Ammon's horn (tissue), 1 donor: ENCODE data around the gene NRXN2.

Source experiments
- DNase-seq: peaks from one replicate; pipeline ENCODE4 v3.0.0-alpha.2; 2016; ENCODE audit warnings: low spot score

NRXN2 gene

DNA sequence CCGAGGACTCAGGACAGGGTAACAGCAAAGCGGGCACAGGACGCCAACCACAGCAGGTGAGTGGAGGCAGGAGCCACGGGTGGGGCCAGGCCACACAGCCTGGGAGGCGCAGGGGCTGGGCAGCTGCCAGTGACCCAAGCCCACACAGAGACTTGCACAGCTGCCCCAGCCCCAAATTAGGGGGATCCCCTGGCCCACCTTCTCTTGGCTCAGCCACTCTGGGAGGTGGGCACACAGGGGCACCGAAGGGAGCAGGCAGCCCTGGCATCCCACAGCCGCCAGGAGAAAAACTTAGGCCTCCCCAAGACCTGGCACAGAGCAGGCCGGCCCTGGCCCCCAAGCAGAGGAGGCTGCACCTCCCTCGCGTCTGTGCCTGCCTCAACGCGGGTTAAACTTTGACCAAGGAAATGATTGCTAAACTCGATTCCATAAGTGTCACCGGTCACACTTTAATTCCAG lies 132.2 kb downstream of the NRXN2 start, which contains the start of gene SLC22A12:
SLC22A12 (plus strand) TSS at position 458 of the 459 bp plus-strand sequence. CDS start 337 bp downstream, outside the sequence.
- no peak for DNase-seq

DNA sequence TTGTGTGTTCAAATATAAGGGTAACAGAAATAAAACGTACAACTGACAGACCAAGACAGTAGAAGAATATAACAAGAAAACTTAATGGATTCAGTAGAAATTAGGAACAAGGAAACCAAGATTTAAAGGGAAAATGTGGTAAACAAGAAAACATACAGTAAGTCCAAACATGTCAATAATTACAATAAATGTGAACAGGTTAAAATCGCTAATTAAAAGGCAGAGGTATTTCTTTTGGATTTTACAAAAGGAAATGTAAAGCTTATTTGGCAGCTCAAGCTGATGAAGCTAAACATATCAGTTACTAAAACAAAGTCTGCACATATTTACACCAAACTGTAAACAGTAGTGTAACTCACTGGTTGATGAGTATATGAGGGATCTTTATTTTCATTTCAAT lies 134.3 kb downstream of the NRXN2 start:
- DNase-seq: no peak

DNA sequence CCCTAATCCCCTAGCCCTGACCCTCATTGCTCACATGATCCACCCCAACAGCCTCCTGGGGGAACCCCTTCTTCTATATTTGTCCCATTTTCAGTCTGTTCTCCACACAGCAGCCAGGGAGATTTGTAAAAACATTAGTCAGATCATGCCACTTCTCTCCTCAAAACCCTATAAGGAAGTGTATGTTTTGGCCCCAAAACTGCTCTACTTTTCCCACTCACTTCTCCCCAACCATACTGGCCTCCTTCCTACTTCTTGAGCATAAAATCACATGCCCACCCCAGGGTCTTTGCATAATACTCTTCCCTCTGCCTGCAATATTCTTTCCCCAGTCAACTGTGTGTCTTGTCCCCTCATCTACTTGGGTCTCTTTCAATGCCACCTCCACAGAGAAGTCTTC lies 136.6 kb downstream of the NRXN2 start:
- no peak for DNase-seq

DNA sequence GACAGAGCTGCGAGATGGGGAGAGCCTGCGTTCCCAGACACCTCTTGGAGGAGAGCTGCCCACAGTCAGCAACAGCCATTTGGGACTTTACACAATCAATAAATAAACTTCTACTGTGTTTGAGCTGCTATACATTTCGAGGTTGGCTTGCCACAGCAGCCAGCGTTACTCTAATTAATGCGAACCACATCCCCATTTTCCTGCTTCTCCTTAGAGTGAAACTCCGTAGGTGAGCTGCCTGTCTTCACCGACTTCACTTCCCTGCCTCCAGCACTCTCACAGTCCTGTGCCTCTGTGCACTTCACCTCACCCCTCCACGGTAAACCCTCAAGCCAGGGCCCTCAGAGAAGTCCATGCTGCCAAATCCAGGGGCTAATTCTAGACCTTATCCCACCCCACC lies 137.8 kb downstream of the NRXN2 start:
- no peak for DNase-seq

DNA sequence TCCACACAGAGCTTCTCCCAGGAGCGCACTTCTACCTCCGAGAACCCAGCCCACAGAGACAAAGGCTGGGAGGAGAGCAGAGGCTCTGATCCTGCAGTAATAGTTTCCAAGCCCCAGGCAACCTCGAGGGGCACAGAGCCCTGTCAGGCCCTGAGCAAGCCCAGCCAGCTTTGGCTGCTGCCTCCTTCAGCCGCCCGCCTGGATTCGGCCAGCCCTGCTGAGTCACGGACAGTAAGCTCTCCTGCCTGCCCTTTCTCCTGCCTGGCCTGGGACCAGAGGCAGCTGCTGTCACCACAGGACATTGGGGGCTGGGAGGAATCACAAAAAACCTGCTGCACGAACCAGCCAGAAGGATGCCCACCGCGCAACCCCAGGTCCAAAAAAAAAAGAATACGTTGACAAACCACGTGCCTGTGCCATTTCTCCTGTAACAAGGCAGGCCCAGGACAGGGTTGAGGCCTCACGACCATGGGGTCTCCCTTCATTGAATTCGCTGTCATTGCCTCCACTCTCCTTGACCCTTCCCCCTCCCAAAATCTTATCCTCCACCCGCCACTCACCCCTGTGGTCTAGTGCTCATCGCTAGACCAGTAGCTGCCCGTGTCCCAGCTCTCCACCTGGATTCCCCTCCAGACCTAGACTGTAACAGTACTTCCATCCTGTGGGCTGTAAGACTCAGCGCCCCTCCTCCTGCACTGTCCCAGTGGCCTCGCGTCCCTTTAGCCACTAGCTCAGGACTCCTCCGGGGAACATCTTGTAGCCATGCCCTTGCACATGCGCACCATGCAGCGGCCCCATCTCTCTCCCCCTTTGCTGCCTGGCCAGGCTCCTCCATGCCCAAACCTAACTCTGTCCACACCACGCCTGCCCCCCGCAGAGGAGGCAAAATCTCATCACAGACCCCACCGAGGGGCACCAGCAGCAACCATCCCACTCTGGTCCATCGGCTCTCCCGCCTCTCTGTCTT lies 139.4 kb downstream of the NRXN2 start:
- no peak for DNase-seq

DNA sequence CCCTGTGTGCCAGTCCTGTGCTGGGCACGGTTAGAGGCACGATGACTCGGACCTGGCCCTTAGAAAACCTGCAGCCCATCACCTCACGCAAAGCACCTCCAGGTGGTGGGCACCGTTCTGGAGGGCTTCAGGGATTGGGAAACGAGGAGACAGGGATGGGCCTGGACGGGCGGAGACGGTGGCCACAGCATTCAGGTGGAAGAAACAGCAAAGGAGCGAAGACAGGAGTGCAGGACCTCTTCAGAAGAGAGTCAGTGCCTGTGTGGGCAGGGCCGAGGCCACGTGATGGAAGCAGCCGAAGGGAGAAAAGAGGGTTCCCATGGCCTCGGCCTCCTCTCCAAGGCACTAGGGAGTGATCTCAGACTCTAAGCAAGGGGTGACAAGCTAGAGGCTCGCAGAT lies 140.1 kb downstream of the NRXN2 start:
- no peak for DNase-seq

DNA sequence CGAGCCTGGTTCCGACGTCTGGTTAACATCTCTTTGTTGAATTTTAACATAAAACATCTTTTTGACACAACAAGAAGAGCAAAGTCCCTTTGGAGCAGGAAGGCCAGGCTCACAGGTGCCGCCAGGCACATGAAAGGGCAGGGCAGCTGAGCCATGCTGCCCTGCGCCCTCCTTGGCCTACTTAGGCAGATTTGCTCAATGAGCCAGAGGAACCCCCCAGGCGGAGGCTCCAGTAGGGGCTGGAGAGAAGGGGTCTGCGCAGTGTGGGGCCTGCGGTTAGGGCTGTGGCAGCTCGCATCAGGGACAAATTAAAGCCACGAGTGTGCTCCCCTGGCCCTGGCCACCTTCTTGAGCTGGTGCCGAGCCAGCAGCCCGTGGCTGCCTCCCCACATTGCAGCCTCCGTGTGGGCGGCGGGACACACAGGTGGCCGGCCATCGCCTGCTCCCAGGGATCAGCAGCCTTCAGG lies 141.9 kb downstream of the NRXN2 start:
- no peak for DNase-seq

DNA sequence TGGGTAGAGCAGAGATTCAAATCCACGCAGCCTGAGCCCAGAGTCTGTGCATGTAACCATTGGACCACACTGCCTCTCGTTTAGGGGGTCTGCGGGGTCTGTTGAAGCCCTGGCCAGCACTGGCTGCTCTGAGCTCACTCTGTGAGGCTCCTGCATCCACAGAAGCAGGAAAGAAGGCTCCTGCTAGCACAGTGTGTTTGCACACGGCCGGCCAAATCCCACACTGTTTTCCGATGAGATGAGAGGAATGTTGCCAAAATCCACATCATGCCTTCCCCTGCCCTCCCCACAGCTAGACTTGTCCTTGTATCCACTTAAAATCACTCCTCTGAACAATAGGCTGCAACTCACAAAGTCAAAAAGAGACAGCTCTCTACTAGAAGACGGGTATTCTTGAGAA lies 142.6 kb downstream of the NRXN2 start:
- peak; percentile 57 for DNase-seq

DNA sequence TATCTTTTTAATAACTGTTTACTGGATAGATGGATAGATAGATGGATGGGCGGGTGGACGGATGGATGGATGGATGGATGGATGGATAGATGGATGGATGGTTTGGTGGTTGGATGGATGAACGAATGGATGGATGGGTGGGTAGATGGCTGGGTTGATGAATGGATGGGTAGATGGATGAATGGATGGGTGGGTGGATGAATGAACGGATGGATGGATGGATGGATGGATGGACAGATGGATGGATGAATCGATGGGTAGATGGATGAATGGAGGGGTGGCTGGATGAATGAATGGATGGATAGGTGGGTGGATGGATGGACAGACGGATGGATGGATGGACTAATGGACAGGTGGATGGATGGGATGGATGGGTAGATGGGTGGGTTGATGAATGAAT lies 145.8 kb downstream of the NRXN2 start:
- no peak for DNase-seq

DNA sequence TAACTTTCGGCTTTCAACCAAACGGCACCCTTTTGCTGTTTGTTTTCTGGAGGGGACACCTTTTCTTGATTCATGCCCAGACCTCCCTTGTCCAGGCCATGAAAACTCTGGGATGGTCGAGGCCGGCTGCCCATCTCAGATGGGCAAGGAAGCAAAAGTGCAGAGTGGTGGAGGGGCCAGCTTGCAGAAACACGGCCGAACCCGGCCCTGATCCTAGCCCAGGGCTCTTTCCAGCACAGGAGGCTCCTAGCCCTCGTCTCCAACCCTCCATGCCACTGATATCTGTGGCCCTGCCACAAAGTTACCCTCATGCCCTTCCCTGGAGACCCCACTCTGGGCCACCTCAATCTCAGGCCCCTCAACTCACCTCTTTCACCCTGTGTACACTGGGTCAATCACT lies 150.9 kb downstream of the NRXN2 start:
- no peak for DNase-seq

DNA sequence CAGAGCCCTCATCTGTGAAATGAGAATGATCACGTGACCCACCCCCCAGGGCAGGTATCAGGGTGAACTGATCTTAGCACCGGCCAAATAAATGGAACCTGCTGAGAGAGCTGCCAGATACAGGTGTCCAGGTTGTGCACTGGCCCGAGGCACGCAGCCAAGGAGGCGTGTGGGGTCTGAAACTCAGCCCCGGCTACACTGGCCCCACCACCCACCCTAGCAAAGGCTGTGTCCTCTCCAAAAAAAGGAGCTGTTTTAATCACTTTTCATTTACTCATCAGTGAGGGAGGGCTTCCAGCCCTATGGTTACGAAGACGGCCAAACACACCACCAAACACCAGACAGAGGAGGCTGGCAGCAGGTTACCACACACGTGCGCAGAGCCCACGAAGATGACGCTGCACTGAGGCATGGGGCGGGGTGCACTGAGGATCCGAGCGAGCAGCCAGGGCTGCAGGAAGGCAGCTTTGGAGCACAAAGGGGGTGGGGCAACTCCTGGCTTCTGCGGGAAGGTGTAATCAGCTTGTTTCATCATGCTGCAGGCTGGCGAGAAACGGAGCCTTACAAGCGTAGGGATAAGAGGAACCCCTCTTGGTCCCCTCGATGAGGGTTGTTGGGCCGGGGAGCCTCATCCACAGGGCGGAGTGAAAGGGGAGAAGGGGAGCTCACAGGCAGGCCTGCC lies 151.4 kb downstream of the NRXN2 start:
- DNase-seq: no peak

DNA sequence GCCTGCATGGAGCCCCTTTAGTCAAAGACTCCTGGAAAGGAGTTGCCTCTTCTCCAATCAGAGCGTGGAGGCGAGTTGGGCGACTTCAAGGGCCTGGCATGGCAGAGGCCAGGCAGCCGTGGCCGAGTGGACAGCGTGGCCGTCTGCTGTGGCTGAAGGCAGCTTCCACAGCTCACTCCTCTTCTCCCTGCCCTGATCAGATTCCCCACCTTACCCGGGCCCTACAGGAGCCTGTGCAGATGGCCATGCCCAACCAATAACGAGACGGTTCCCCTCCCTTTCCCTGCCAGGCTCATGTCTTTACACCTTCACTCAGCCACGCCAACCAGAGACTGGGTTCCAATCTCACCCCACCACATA lies 152.0 kb downstream of the NRXN2 start:
- DNase-seq: no peak

DNA sequence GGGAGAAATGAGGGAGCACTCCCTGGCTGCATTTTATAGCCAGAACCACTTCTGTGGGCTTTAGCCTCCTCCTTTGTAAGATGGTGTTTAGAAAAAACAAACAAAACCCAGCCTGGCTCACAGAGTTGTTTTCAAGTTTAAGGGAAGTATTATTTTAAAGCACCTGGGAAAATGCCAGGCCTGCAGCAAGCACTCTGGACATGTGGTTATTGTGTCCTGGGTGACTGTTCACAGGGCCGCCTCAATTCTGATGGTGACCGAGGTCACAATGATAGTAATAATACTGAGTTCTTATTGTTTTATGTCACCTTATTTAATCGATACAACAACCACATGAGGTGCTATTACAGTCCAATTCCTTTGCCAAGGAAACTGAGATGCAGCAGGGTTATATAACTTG lies 152.7 kb downstream of the NRXN2 start:
- no peak for DNase-seq

DNA sequence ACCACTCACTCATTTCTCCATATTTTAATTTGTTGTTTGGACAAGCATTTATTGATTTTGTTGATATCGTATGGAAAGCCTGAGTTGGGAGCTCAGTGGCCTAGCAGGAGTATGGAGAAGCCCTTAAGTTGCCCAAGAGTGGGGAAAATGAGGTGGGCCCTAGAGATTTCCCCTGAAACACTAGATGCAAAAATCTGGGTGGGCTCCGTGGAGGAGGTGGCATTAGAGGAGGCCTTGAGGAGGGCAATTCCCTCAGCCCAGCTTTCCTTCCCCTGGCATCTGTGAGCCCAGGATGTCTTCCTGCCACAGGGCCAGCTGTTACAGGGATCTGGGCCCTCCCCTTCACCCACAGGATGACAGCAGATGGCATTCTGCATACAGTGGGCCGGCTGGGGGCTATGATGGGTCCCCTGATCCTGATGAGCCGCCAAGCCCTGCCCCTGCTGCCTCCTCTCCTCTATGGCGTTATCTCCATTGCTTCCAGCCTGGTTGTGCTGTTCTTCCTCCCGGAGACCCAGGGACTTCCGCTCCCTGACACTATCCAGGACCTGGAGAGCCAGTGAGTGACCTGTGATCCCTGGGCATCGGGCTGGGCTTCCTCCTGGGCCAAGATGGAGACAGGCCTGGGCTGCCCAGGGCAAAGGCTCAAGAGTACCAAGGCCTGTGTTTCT lies 153.6 kb downstream of the NRXN2 start:
- no peak for DNase-seq

DNA sequence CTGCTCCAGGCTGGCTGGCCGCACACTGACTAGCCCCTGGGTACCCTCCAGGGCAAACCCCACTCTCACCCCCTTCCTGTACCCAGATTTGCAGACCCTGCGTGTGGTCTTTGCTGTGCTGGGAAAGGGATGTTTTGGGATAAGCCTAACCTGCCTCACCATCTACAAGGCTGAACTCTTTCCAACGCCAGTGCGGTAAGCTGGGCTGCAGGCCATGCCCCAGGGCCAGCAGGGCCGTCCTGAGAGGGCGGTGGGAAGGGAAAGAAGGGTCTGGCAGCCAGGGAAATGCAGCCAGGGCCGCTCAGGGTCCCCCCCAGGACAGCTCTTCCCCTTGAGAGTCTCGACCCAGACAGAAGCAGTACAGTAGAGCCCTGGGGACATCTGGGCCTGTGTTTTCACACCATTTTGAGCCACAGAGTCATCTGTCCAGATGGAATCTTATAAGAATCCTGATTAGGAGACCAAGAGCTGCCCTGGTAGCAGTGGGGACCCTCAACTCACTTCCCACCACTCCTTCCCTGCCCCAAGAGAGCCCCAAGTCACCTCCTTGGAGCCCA lies 154.3 kb downstream of the NRXN2 start:
- DNase-seq: no peak

DNA sequence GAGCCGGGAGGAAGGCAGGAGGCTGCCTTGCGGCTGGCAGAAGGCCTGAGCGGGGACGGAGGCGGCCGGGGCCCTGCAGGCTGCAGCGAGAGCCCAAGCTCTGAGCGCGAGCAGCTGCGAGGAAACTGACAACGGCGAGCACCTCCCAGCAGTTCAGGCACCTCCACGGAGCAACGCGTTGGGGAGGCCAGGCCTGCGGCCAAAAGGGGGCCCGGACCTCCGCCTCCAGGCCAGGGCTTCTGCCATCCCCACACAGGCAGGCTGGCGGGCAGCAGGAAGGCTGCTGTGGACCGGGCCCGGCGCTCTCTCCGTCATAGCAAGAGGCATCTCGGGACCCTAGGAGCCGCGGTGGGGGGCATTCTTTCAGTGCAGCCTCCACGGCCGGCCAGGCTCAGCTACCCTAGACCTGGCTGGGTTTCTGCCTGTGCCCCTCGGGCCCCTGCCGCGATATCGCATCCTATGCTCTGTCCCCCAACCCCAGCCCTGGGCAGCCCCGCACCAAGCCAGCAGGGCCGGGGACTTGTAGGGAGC lies 154.9 kb downstream of the NRXN2 start:
- no peak for DNase-seq

DNA sequence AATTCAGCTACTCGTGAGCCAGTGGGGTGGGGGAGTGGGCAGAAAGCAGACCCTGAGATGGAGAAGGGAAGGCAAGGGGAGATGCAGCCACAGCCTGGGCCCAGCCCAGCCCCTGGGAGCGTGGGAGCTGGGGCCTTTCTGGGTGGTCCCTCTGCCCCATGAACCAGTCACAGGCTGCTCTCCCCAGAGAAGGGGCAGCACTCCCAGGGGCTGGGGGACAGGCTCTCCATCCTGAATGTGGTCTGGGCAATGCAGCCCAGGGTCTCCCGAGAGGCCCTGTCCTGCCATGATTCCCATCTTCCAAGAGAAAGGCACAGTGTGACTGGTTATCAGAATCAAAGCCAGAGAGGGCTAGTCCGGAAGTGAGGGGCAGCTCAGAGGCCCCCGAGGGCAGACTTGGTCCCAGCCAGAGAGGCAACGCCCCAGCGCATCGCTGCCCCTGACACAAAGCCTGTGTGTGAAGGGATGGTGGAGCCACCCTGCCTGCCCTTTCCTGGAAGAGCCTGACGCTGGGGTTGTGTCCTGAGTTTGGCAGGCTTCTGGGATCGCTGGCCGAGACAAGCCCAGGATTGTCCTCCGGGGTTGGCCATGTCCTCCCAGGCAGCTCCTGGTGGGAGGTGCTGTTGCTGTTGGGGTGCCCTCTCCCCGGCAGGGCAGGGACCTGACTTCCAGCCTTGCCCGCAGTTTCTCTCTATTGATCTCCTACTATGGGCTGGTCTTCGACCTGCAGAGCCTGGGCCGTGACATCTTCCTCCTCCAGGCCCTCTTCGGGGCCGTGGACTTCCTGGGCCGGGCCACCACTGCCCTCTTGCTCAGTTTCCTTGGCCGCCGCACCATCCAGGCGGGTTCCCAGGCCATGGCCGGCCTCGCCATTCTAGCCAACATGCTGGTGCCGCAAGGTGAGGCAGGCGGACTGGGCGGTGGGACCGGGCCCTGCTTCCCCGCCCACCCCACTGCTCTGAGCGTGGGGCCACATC lies 155.8 kb downstream of the NRXN2 start:
- DNase-seq: no peak

DNA sequence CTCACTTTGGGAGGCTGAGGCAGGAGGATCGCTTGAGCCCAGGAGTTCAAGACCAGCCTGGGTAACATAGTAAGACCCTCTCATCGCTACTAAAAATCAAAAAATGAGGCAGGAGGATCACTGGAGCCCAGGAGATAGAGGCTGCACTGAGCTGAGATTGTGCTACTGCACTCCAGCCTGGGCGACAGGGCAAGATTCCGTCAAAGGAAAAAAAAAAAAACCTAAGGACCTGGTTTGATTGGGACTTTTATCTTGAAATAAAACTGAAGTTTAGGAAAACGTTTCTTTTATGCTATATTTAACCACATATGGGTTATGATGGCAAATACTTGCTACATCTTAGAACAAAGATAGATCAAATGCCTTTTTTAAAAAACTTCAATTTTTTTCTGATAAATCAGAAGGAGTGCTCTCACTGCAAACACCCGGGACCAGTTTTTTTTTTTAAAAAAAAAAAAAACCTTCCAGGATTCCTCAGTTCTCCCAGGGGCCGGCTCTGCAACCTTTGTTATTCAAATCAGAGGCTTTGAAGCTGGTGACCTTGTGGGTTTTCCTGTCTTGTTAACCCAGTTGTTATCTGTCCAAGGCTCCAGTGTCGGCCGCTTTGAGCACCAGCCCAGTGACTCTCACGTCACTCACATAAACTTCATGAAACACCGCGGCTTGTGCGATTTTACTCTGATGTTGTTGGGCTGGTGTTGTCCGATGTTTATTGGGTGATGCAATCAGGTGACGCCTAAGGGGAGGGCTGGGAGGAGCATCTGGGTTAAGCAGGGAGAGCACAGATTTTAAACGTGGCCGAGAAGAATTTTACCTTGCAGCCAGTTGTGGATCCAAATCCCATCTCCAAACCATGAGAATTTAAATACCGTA lies 156.7 kb downstream of the NRXN2 start:
- DNase-seq: peak; percentile 55
